H9 (cell line): Measurements from ENCODE around the gene FIBP. TPM values are rescaled to one million over a fixed set of nuclear protein-coding genes. Genes with fewer than 3 reads are reported as not detected.
A peak's percentile ranks its signal among the peaks of the same experiment; 100 is the strongest.

ENCODE experiments used
- DNase-seq: peaks from one replicate; pipeline ENCODE4 v3.0.0-alpha.2; 2017
- H2AFZ ChIP-seq: one replicate; pipeline ENCODE4 v1.6.1; 2013; ENCODE audit warnings: mild to moderate bottlenecking, low read length, control low read depth, moderate library complexity
- H2AK5ac ChIP-seq: 2 replicates; pipeline ENCODE4 v1.6.1; 2013; ENCODE audit warnings: low read length, control low read depth, mixed read lengths; ENCODE audit not compliant: insufficient read length
- H2BK120ac ChIP-seq: one replicate; pipeline ENCODE4 v1.6.1; 2013; ENCODE audit warnings: low read depth, mild to moderate bottlenecking, low read length, control low read depth, inconsistent platforms; ENCODE audit not compliant: poor library complexity, severe bottlenecking
- H2BK12ac ChIP-seq: 2 replicates; pipeline ENCODE4 v1.6.1; 2013; ENCODE audit warnings: low read length, control low read depth, mixed read lengths, low read depth; ENCODE audit not compliant: insufficient read length
- H2BK15ac ChIP-seq: 2 replicates; pipeline ENCODE4 v1.6.1; 2013; ENCODE audit warnings: low read depth, low read length, control low read depth
- H2BK20ac ChIP-seq: one replicate; pipeline ENCODE4 v1.6.1; 2013; ENCODE audit warnings: low read depth, mild to moderate bottlenecking, low read length, control low read depth, inconsistent platforms; ENCODE audit not compliant: poor library complexity, severe bottlenecking
- H2BK5ac ChIP-seq: 2 replicates; pipeline ENCODE4 v1.6.1; 2013; ENCODE audit warnings: low read length, control low read depth, mixed read lengths; ENCODE audit not compliant: insufficient read length
- H3K14ac ChIP-seq: 2 replicates; pipeline ENCODE4 v1.6.1; 2013; ENCODE audit warnings: low read length, control low read depth; ENCODE audit not compliant: insufficient read depth
- H3K18ac ChIP-seq: 2 replicates; pipeline ENCODE4 v1.6.1; 2013; ENCODE audit warnings: low read depth, mild to moderate bottlenecking, mixed read lengths, low read length, control low read depth; ENCODE audit not compliant: insufficient read length
- H3K23ac ChIP-seq: 2 replicates; pipeline ENCODE4 v1.6.1; 2013; ENCODE audit warnings: low read length, control low read depth, mixed read lengths, low read depth; ENCODE audit not compliant: insufficient read length
- H3K23me2 ChIP-seq: 2 replicates; pipeline ENCODE4 v1.6.1; 2013; ENCODE audit warnings: low read depth, mild to moderate bottlenecking, mixed read lengths, low read length, control low read depth; ENCODE audit not compliant: insufficient read length, poor library complexity, severe bottlenecking
- H3K27ac ChIP-seq: 2 replicates; pipeline ENCODE4 v1.5.1; 2013; ENCODE audit warnings: low read length, control low read depth, mixed read lengths, low read depth; ENCODE audit not compliant: insufficient read length
- H3K27me3 ChIP-seq: 2 replicates; pipeline ENCODE4 v1.6.1; 2013; ENCODE audit warnings: low read length, control low read depth, inconsistent platforms; ENCODE audit not compliant: insufficient read depth
- H3K4ac ChIP-seq: 2 replicates; pipeline ENCODE4 v1.6.1; 2013; ENCODE audit warnings: low read depth, mild to moderate bottlenecking, control low read depth, inconsistent platforms, low read length, moderate library complexity
- H3K4me1 ChIP-seq: 2 replicates; pipeline ENCODE4 v1.6.1; 2013; ENCODE audit warnings: low read length, control low read depth, inconsistent platforms; ENCODE audit not compliant: insufficient read depth
- H3K4me2 ChIP-seq: 2 replicates; pipeline ENCODE4 v1.6.1; 2013; ENCODE audit warnings: low read length, control low read depth, mixed read lengths; ENCODE audit not compliant: insufficient read length, insufficient read depth
- H3K56ac ChIP-seq: 2 replicates; pipeline ENCODE4 v1.6.1; 2013; ENCODE audit warnings: low read depth, mild to moderate bottlenecking, mixed read lengths, low read length, control low read depth; ENCODE audit not compliant: insufficient read length
- H3K79me1 ChIP-seq: 2 replicates; pipeline ENCODE4 v1.6.1; 2013; ENCODE audit warnings: low read depth, mild to moderate bottlenecking, moderate library complexity, low read length, control low read depth, inconsistent platforms; ENCODE audit not compliant: insufficient read depth, poor library complexity, severe bottlenecking
- H3K79me2 ChIP-seq: 2 replicates; pipeline ENCODE4 v1.6.1; 2013; ENCODE audit warnings: low read length, control low read depth, inconsistent platforms; ENCODE audit not compliant: insufficient read depth
- H3K9ac ChIP-seq: 2 replicates; pipeline ENCODE4 v1.6.1; 2013; ENCODE audit warnings: low read length, control low read depth, mixed read lengths; ENCODE audit not compliant: insufficient read length; ENCODE audit errors: extremely low read depth
- H3K9me3 ChIP-seq: one replicate; pipeline ENCODE4 v1.6.1; 2013; ENCODE audit warnings: low read depth, low read length, inconsistent platforms; ENCODE audit not compliant: control insufficient read depth
- H3T11ph ChIP-seq: one replicate; pipeline ENCODE4 v1.6.1; 2013; ENCODE audit warnings: mild to moderate bottlenecking, low read length, control low read depth, inconsistent platforms
- H4K20me1 ChIP-seq: one replicate; pipeline ENCODE4 v1.6.1; 2013; ENCODE audit not compliant: control insufficient read depth, insufficient read length, insufficient read depth
- H4K5ac ChIP-seq: 2 replicates; pipeline ENCODE4 v1.6.1; 2013; ENCODE audit warnings: low read depth, mild to moderate bottlenecking, mixed read lengths, low read length, control low read depth; ENCODE audit not compliant: insufficient read length
- H4K8ac ChIP-seq: replicated peaks from 2 replicates; pipeline ENCODE4 v1.6.1; 2013; ENCODE audit warnings: low read length, control low read depth, mixed read lengths, low read depth; ENCODE audit not compliant: insufficient read length
- H4K91ac ChIP-seq: 2 replicates; pipeline ENCODE4 v1.6.1; 2013; ENCODE audit warnings: low read depth, mild to moderate bottlenecking, moderate library complexity, mixed read lengths, low read length, control low read depth; ENCODE audit not compliant: insufficient read length
- H3K27ac Mint-ChIP-seq, 3 experiments: 2 replicates in 2 of 3; 3 replicates in 1 of 3; pipeline ENCODE4 v1.8.0; 2020 to 2021; ENCODE audit warnings: mixed read lengths in 3 of 3, mild to moderate bottlenecking in 1 of 3, moderate library complexity in 1 of 3
- H3K27me3 Mint-ChIP-seq: 2 replicates; pipeline ENCODE4 v1.8.0; 2021; ENCODE audit warnings: low read depth, mild to moderate bottlenecking, moderate library complexity, mixed read lengths
- H3K36me3 Mint-ChIP-seq, 3 experiments: 2 replicates in 2 of 3; 3 replicates in 1 of 3; pipeline ENCODE4 v1.8.0; 2020 to 2021; ENCODE audit warnings: low read depth in 3 of 3, mixed read lengths in 3 of 3; ENCODE audit not compliant: insufficient read depth in 1 of 3
- H3K4me1 Mint-ChIP-seq, 2 experiments: 2 replicates each; pipeline ENCODE4 v1.8.0; 2020; ENCODE audit warnings: mixed read lengths in 2 of 2
- H3K4me3 Mint-ChIP-seq, 2 experiments: 2 replicates in 1 of 2; 3 replicates in 1 of 2; pipeline ENCODE4 v1.8.0; 2020 to 2021; ENCODE audit warnings: mild to moderate bottlenecking in 2 of 2, mixed read lengths in 2 of 2, moderate library complexity in 1 of 2
- H3K9me3 Mint-ChIP-seq, 2 experiments: 2 replicates in 1 of 2; 3 replicates in 1 of 2; pipeline ENCODE4 v1.8.0; 2020; ENCODE audit warnings: mild to moderate bottlenecking in 2 of 2, mixed read lengths in 2 of 2, moderate library complexity in 1 of 2
- WGBS: extraction: QIAGEN DNeasy Blood & Tissue Kit; methylation state at CpG from one replicate; pipeline ENCODE4 v1.1.7; 2013; ENCODE audit warnings: missing lambda C conversion rate, low lambda C conversion rate, mixed read lengths; ENCODE audit not compliant: insufficient read length; ENCODE audit errors: extremely low coverage; 5-methylcytosine and 5-hydroxymethylcytosine counted together
- total RNA-seq: library from RNA; stranded (reverse); gene quantifications from 2 replicates; pipeline ENCODE4 v1.2.1, GENCODE V29; 2021
- TF ChIP-seq, protein P1 (sequence below): fragments of 200-600 bp; sonication (generic); conservative IDR thresholded peaks from 3 replicates; pipeline ENCODE4 v1.8.0; 2021; ENCODE audit warnings: antibody characterized with exemption, mild to moderate bottlenecking

FIBP gene
- total RNA-seq, 1 experiment from 2014 or later: 87.0 TPM

DNA sequence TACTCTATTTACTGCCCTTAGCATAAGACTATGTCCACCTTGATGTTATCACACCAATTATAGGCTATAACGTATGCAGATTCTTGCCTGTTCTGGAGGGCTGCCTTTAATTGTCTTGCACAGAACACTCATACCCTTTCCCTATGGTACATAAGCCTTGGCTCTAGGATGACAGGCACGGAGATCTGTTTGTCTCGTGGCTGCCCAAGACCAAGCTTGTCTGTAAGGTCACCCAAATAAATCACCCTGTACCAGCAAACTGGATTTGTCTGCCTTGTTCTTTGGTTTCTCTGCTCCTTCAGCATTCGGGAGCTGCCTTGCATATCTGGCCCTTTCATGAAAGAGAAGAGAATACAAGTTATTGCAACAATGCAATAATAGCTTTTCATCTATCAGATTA lies 49.5 kb upstream of the FIBP start:
- Histone ChIP-seq H2BK12ac (no peak overlapping the region), H3T11ph (no peak overlapping the region), H3K23ac (no peak overlapping the region), H3K27ac (no peak overlapping the region), H4K20me1 (no peaks in the 10 kb centered on the region), H3K56ac (no peak overlapping the region), H3K27me3 (no peaks in the 10 kb centered on the region), H3K9me3 (no peaks in the 10 kb centered on the region), H4K91ac (no peak overlapping the region), H3K14ac (no peak overlapping the region), H3K23me2 (no peaks in the 10 kb centered on the region), H2BK15ac (no peak overlapping the region), H2BK5ac (no peak overlapping the region), H2AFZ (no peak overlapping the region), H3K79me2 (no peaks in the 10 kb centered on the region), H2AK5ac (no peak overlapping the region), H4K5ac (no peak overlapping the region), H2BK120ac (no peak overlapping the region), H2BK20ac (no peak overlapping the region), H3K18ac (no peak overlapping the region), H3K4ac (no peak overlapping the region), H3K79me1 (no peaks in the 10 kb centered on the region), H3K4me1 (no peaks in the 10 kb centered on the region), H3K9ac (no peak overlapping the region), H3K4me2 (no peak overlapping the region), H4K8ac (no peak overlapping the region)
- Mint-ChIP-seq H3K9me3 (no peaks in the 10 kb centered on the region), H3K4me1 (peaks cover 25 to 31% of the 10 kb centered on the region in 2 experiments), H3K4me3 (no peak overlapping the region), H3K27ac (peak overlapping the region in 1 of 3 experiments; percentile 66; a peak in 1 of 7 replicates), H3K27me3 (peaks cover 21% of the 10 kb centered on the region), H3K36me3 (no peaks in the 10 kb centered on the region)
- no CpG with 5 or more reads among the region's 4 CpGs for WGBS
- no peak for DNase-seq
- TF ChIP-seq, protein P1, sequence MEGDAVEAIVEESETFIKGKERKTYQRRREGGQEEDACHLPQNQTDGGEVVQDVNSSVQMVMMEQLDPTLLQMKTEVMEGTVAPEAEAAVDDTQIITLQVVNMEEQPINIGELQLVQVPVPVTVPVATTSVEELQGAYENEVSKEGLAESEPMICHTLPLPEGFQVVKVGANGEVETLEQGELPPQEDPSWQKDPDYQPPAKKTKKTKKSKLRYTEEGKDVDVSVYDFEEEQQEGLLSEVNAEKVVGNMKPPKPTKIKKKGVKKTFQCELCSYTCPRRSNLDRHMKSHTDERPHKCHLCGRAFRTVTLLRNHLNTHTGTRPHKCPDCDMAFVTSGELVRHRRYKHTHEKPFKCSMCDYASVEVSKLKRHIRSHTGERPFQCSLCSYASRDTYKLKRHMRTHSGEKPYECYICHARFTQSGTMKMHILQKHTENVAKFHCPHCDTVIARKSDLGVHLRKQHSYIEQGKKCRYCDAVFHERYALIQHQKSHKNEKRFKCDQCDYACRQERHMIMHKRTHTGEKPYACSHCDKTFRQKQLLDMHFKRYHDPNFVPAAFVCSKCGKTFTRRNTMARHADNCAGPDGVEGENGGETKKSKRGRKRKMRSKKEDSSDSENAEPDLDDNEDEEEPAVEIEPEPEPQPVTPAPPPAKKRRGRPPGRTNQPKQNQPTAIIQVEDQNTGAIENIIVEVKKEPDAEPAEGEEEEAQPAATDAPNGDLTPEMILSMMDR: no peak
